GM18508 (cell line): ENCODE results near the gene CST9L.

Source experiments
- ATAC-seq: cut with Tn5 transposase; IDR thresholded peaks from one replicate; pipeline ENCODE4 v1.9.1; 2021; ENCODE audit warnings: moderate number of reproducible peaks; ENCODE audit not compliant: insufficient read depth, unreplicated experiment

CST9L gene, protein sequence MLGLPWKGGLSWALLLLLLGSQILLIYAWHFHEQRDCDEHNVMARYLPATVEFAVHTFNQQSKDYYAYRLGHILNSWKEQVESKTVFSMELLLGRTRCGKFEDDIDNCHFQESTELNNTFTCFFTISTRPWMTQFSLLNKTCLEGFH

DNA sequence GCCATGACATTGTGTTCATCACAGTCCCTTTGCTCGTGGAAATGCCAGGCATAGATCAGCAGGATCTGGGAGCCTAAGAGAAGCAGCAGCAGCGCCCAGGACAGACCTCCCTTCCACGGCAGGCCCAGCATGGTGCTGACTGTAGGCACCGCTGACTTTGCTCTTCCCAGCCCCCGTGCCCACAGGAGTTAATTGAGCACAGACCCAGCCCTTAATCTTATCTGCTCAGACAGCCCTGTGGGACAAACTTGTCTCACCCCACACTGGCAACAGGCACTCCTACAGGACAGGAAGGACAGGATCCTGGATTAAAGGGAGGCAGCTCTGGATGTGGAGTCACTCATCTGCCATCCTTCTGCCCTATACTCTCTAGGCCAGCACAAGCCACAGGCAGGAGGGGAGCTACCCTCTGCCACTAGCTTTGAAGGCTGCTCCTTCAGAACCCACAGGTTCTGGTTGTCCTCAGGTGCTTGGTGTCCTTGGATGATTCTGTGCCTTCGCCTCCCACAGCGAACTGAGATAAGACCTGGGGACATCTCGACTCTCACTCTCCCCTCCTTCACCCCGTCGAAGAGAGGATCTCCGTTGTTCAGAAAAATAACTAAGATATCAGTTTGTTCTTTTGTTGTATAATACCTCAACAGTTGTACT is at the start of gene CST9L:
Gene CST9L, minus strand, starts transcription at position 165 of the 651 bp plus-strand sequence. Its CDS starts 34 bp downstream, at position 131.
- ATAC-seq: no peak

DNA sequence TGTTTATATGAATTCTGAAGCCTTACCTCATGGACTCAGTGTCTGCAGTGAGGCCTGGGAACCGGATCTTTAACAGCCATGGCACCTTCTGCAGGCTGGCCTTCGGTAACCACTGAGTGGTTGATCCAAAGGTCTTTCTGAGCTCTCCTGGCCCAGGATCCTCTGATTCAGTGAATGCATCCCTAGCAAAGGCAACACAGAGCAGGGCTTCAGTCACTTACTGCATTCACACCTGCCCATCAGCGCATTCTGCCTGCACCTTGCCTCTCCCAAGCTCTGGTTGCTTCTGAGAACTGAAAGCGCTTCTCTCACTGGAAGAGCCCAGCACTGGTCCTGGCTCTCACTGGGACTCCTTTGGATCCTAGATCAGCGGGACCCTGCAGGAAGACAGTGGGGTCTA is 45.9 kb upstream of the CST9L start:
- ATAC-seq: no peak

DNA sequence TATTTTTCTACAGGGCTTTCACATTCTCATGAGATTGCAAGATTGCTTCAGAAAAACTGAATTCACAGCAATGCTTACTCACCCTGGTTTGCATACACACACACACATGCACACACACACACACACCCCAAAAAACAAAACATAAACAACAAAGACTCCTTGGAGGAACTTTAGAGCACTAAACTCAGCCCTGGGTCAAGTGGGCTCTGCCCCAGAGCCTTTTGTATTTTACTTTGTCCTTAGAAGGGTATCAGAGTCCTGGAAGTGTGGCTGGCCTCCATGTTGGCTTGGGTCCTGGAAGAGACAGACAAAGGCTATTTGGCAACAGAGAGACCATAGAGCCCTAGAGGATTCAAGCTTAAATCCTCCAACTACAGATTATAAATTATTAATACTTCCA is 45.4 kb upstream of the CST9L start:
- ATAC-seq: no peak

DNA sequence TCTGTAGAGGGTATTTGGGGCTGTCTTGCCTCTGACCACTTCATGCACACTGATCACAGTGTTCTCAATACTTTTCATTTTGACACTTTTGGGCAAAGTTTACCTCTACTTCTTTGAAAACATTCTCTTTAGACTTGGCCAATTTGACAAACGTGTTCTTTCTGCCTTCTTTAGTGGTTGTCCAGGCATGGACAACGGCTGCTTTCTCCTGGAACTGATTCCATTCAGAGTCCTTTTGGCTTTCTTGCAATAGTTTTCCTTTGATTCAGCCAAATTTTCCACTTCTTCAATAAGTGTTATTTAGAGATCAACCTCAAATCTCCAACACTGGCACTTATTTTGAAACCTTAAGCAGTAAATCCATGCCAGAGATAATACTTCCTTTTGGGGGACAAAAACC is 44.1 kb upstream of the CST9L start:
- ATAC-seq: no peak

DNA sequence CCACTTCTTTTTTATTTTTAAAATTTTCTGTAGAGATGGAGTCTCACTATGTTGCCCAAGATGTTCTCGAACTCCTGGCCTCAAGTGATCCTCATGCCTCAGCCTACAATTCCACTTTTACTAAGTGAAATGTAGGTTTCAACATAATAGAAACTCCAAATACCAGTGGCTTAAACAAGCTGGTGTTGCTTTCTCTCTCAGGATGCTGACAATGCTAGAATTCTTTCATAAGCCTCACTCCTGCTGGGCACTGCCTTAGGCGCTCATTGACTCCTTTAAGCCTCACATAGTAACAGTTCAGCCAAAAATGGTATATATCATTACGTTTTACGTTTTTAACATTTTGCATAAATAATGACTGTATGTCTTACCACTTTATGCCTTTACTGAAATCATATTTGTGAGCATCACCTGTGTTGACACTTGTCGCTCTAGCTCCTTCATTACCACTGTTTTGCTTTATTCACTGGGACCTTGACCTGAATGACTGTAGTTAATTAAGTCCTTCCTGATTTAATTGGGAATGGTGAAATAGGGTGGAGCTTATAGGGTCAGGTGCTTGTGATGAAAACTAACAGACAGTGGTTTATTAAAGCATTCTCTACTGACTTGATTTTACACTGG is 41.3 kb upstream of the CST9L start:
- ATAC-seq: no peak

DNA sequence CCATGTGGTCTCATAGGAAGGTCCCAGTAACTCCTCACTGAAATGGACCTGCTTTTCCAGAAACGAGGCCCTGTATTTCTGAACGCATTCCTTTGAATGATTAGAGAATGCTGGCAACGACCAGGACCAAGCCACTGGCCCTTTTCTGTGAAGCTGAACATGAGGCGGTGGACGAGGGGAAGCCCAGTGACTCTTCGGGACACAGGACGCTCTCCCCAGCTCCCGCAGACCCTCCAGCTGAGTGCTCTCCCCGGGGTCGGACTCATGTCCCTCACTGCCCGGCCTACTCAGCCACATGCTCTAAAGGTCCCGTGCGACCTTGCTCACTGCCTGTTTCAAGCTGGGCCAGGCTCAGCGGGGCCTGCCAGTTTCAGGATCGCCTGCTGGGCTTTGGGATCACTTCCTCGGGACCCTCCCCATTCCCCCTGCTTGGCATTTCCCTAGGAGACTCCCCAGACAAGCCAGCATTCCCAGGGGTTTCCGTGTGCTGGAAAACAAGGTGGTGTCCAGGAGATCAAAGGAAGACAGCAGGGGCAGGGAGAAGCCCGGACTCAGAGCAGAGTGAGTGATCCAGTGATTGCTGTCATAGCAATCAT is 40.1 kb upstream of the CST9L start:
- no peak for ATAC-seq

DNA sequence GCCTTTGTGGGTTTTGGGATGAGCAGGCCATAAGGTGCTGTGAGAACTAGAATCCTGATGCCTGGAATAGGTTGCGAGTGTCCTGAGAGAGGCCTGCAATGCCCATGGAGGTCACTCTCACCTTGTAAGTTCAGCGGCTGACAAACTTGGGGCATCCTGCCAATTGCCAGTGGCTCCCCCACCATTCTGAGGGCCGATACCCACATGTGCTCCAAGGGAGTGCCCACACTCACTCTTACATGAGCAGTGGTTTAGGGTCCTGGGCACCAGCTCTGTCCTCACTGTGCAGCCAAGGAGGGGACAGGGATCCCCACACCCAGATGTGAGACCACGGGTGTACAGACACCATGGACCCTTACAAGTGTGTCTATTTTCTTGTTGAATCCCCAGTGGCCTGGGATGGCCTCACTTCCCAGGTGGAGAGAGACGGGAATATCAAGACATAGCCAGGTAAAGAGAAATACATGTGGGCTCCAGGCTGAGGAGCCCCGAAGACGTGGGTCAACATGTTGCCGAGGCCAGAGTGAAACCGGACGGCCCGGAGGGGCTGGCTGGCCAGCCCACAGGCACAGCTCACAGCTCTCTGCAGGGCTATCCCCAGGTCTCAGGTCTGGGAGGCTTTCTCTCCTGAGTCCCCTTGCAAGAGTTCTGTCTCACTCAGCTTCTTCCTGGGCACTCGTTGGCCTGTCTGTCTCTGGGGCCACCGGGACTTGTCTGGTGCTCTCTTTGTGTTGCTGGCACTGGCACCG is 39.4 kb upstream of the CST9L start:
- ATAC-seq: no peak

DNA sequence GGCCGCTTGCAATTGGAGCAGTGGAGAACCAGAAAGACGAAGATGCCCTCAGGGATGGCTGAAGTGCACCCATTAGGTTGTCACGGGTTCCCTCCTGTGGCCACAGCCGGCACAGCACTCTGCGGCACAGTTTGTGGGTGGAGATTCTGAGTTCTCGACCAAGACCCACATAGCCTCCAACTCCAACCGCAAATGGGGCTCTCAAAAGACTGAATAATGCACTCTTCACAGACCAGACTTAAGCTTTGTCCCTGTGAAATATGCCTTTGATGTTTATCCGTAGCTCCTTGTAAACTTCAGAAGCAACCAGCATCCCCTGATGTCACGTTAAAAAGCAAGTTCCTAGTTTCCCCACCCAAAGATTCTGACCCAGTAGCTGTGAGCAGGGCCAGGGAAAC is 38.4 kb upstream of the CST9L start:
- ATAC-seq: peak; percentile 80

DNA sequence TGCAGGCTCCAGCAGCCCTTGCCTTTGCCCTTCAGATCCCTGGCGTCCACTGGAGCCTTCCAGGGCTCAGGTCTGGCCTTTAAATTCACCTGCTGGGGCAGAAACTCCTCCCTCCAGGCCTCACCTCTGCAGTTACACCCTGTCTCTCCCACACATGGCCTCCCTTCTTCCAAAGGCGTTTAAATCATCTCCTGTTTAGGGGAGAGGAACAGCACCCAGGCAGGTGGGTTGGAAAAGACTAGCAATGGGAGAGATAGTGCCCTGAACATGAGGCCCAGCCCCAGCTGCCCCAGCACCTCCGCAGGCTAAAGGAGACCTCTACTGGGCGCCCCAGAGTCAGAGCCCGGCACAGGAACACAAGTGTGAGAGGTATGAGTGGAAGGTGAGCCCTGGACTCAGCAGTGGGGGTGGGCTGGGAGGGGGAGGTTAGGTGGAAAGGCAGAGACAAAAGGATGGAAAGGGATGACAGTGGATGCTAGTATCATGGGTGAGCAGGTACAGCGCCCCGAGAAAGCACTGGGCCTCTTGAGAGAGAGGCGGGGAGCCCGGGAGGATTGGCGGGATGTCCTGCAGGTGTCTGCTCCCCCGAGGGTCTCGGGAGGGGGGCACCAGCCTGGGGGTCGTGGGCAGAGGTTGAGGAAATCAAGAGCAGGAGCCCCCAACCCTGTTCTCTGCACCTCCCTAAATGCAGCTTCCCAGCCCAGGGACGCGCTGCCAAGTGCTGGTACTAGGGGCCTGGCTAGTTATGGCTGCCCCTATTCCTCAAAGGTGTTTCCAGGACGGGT is 37.8 kb upstream of the CST9L start, which contains the start of gene CST9:
Gene CST9, minus strand, starts transcription at position 51 of the 785 bp plus-strand sequence. CDS start 53 bp downstream, outside the sequence.
- no peak for ATAC-seq

DNA sequence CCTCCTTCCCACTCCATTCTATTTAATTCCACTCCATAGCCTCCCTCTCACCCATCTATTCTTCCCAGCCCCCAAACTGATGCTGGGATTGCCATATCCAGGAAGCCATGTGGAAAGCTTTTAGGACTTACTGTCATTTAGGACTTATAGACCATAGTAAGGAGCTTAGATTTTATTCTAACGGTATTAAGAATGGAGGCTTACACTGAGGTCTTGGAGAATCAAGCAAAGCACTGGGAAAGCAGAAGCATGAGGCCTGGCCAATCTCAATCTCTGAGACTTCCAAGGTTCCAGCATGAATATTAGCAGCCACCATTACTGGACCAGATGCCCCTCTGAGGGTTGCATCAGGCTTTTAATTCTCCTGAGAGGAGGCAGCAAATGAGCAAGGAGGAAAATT is 36.0 kb upstream of the CST9L start:
- no peak for ATAC-seq

DNA sequence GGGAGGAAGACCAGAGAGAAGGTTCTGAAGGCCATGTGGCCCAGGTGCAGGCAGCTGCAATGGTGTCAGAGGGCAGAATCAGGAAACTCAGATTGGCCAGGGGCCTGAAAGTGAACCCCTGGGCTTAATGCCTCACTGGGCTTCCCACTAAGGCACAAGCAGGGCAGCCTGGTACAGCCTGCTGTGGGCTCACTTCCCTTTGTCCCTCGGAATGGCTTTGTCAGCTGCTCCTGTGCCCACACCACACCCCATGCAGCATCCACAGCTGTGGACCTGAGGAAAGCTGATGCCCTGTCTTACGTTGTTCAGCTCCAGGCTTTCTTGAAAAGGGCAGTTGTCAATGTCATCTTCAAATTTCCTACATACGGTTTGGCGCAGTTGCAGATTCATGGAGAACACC is 35.0 kb upstream of the CST9L start:
- ATAC-seq: no peak

DNA sequence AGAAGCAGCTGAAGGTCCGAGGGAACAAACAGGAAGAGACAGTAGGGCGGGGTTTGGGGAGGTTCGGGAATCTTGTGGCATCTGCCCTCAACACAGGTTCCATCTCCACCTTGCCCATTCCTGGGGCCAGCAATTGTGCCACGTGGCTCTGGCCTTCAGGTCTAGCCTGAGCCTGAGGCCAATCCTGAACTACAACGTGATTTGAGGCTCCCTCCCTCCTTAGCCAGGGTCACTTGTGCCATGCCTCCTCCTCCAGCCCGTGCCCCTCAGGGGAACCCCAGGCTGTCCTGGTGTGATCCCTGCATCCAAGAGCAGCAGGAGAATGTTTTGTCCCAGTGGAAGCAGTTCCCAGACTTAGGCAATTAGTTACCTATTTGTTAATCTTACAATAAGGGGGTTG is 34.4 kb upstream of the CST9L start:
- ATAC-seq: no peak

DNA sequence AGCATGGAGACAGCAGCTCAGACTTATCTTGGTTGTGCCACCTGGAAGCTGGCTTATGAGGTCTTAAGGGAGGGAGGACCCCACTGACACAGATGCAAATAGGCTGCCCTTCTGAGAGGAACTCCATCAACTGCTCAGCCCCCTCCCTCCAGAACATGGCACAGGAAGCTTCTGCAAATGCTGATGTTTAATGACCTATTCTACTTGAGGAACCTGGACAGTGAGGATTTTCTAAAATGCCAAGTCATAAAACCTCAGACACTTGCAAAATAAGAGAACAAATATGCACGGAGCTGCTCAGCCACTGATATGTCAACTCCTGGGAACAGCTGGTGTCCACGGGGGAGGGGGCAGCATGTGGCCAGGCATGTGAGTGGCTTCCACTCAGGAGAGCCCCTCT is 34.0 kb upstream of the CST9L start:
- ATAC-seq: no peak

DNA sequence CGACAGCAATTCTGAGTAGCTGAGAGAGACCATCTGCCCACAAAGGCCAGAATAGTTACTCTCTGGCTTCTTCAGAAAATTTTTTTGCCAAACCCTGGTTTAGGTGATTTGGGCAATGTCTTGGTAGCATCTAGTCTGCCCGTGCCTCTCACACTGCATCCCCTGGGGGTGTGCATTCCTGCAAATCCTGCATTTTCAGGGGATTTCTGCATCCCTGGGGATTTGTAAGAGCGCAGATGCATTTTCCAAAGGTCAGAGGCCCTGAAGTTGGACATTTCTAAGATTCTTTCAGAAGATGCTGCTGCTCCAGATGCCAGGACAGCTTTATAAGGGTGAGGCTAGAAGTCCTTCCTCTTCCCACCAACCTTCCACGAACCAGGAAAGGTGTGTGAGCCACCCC is 33.4 kb upstream of the CST9L start:
- no peak for ATAC-seq

DNA sequence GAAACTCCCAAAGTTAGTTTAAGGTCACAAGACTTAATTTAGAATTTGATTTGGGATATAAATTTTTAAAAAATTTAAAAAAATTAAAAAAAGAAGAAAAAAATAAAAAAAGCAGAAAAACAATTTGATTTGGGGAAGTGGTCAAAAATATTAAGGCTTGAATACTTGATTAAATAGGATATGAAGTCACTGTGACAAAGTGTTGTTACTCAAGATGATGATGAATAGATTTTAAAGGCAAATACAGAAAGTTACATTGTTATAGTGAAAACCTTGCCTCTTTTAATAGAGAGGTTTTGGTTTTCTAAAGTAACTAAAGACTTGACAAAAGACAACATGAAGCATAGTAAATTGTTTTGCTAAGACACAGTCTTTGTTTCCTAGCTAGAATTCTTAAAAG is 30.2 kb upstream of the CST9L start:
- no peak for ATAC-seq

DNA sequence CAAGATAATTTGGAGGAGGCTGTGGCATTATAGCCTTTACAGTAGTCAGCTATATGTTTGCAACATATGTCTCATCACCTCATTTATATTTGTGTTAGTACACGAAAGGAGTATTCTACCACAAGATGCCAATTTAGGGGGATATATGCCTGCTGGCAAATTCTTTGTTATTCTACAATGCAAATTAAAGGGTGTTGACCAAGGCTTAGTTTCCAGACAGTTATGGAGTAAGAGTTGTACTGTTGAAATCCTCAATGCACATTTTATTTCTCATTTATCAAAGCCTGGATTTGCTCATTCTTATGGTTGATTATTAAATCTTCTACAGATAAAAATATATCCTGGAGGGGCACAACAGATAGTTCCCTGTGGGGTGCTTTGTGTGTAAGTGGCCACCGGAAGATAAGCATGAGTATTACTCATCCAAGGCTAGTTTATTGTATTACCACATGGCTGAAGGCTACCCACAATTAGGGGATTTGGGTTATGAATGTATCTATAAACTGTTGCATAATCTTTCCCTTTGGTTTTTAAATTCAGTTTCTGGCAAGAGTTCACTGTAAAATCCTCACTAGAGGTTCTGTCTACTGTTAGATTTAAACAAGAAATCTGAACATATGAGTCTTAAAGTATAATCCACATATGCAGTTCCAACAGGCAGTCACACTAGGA is 28.4 kb upstream of the CST9L start:
- no peak for ATAC-seq

DNA sequence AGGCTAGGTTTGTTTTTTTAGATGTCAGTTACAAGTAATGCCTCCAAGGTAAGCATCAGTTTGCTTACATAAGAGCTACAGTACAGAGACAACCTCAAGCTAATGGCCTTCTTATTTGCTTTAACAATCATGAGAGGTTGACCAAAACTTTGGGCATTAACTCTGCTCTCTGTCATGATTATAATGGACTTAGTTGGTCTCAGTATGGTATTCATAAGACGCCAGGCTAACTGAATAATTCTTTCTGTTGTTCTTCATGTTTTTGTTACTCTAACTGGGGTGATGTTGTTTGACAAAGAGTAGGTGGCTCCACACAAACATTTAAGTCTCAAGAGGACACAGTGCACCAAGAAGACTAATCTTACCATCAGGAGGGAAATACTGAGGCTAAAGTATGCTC is 27.7 kb upstream of the CST9L start:
- ATAC-seq: no peak

DNA sequence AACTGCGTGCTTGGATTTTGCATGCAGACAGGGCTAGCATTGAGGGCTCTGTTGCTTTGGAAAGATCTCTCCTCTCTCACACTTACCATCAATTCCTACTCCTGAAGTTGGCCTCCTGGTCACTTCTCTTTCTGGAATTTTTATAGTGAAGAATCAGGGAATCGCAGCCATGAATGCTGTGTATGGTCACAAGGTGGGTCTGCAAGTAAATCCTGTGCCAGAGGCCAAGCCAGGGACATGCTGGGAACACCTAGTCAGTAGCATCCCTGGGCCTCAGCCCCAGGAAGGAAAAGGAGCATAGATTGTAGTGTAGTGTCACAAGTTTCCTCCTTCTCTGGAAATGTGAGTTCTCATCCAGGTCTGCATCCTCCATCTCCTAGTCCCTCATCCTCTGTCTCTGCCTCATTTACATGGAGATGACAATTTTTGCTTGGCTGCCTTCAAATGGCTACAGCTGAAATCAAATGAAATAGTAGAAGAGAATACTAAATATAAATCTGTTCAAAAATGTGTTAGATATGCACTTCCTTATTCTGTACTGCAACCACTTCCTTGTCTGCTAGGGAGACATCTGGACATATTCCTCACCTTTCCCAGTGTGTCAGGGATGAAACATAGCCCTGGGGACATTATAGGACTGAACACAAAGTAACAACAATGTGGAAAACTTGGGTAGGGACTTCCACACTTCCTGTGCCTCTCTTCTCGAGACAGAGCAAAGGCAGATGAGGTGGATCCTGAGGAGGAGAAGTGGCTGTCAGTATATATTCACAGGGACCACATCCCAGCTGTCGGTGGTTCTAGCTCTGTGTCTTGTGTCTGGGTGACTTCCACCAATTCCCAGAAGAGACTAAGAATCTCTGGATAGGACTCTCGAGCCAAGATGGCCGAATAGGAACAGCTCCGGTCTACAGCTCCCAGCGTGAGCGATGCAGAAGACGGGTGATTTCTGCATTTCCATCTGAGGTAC is 20.4 kb upstream of the CST9L start:
- ATAC-seq: no peak
